Thymus (tissue), 11 donors: ENCODE results near the gene FBXL13. TPM values are rescaled to one million over a fixed set of nuclear protein-coding genes. Genes with fewer than 3 reads are reported as not detected.
"Not testable (repeated sequence)": the region's sequence is repeated elsewhere in the genome, so short reads cannot be mapped to it uniquely, and the experiment has no call there.

Experiments
- DNase-seq, 9 donors: peaks; one replicate each; pipeline ENCODE4 v3.0.0-alpha.2; 2013; ENCODE audit warnings: low spot score in 9 of 9, low read depth in 6 of 9, missing footprints in 1 of 9
- H3K27ac ChIP-seq, 2 donors: one replicate each; pipeline ENCODE4 v1.5.1; 2013; ENCODE audit warnings: control low read depth in 1 of 2, low read depth in 1 of 2, low read length in 1 of 2, mild to moderate bottlenecking in 1 of 2, moderate library complexity in 1 of 2
- H3K27me3 ChIP-seq, 2 donors: one replicate each; pipeline ENCODE4 v1.5.1; 2013; ENCODE audit warnings: low read length in 1 of 2; ENCODE audit not compliant: control insufficient read depth in 2 of 2, insufficient read depth in 1 of 2
- H3K36me3 ChIP-seq, 2 donors: one replicate each; pipeline ENCODE4 v1.5.1; 2013; ENCODE audit warnings: low read length in 1 of 2, mild to moderate bottlenecking in 1 of 2, moderate library complexity in 1 of 2; ENCODE audit not compliant: control insufficient read depth in 2 of 2, insufficient read depth in 2 of 2
- H3K4me1 ChIP-seq, 2 donors: one replicate each; pipeline ENCODE4 v1.5.1; 2013; ENCODE audit warnings: low read length in 2 of 2; ENCODE audit not compliant: control insufficient read depth in 2 of 2, insufficient read depth in 2 of 2
- H3K4me3 ChIP-seq, 2 donors: one replicate each; pipeline ENCODE4 v1.5.1; 2013; ENCODE audit warnings: low read length in 2 of 2, control low read depth in 1 of 2, mild to moderate bottlenecking in 1 of 2
- H3K9me3 ChIP-seq, 2 donors: one replicate each; pipeline ENCODE4 v1.5.1; 2013; ENCODE audit warnings: low read length in 1 of 2, mild to moderate bottlenecking in 1 of 2; ENCODE audit not compliant: control insufficient read depth in 2 of 2, insufficient read depth in 1 of 2
- WGBS: extraction: QIAGEN DNeasy Blood & Tissue Kit; methylation state at CpG from one replicate; pipeline ENCODE4 v1.1.7; 2013; 5-methylcytosine and 5-hydroxymethylcytosine counted together
- polyA plus RNA-seq: library from polyadenylated mRNA; stranded (reverse); fragments of 200-250 nt; gene quantifications from one replicate; pipeline ENCODE4 v1.2.3, GENCODE V29; 2013
- total RNA-seq: library from RNA; stranded (reverse); fragments of 120-200 nt; gene quantifications from one replicate; pipeline ENCODE4 v1.2.4, GENCODE V29; 2013
- donor health status: healthy.

FBXL13 gene
- total and polyA plus RNA-seq, 2 donors = 1.0 to 3.8 TPM

DNA sequence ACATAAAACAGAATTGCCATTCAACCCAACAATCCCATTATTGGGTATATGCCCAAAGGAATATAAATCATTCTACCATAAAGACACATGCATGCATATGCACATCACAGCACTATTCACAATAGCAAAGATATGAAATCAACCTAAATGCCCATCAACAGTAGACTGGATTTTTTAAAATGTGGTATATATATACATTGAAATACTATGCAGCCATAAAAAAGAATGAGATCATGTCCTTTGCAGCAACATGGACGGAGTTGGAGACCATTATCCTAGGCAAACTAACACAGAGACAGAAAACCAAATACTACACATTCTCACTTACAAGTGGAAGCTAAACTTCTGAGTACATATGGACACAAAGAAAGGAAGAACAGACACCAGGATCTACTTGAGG, 51.0 kb downstream of the FBXL13 start:
- DNase-seq, H3K9me3 ChIP-seq, H3K36me3 ChIP-seq, H3K27me3 ChIP-seq, H3K27ac ChIP-seq, H3K4me1 ChIP-seq, H3K4me3 ChIP-seq: not testable (repeated sequence)
- WGBS = 95% methylated on average over 1 of the region's 1 CpG

DNA sequence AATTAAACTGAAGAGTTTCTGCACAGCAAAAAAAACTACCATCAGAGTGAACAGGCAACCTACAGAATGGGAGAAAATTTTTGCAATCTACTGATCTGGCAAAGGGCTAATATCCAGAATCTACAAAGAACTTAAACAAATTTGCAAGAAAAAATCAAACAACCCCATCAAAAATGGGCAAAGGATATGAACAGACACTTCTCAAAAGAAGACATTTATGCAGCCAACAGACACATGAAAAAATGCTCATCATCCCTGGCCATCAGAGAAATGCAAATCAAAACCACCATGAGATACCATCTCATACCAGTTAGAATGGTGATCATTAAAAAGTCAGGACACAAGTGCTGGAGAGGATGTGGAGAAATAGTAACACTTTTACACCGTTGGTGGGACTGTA, 53.1 kb downstream of the FBXL13 start:
- H3K27ac ChIP-seq, H3K4me1 ChIP-seq, DNase-seq, H3K27me3 ChIP-seq, H3K36me3 ChIP-seq, H3K9me3 ChIP-seq, H3K4me3 ChIP-seq: not testable (repeated sequence)
- 99% methylated on average over 1 of the region's 1 CpG for WGBS

DNA sequence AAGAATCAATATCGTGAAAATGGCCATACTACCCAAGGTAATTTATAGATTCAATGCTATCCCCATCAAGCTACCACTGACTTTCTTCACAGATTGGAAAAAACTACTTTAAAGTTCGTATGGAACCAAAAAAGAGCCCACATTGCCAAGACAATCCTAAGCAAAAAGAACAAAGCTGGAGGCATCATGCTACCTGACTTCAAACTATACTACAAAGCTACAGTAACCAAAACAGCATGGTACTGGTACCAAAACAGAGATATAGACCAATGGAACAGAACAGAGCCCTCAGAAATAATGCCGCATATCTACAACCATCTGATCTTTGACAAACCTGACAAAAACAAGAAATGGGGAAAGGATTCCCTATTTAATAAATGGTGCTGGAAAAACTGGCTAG, 53.7 kb downstream of the FBXL13 start:
- not testable (repeated sequence) for H3K27ac ChIP-seq, H3K36me3 ChIP-seq, H3K9me3 ChIP-seq, H3K27me3 ChIP-seq, H3K4me3 ChIP-seq, DNase-seq, H3K4me1 ChIP-seq
- 96% methylated on average over 2 of the region's 3 CpGs for WGBS

DNA sequence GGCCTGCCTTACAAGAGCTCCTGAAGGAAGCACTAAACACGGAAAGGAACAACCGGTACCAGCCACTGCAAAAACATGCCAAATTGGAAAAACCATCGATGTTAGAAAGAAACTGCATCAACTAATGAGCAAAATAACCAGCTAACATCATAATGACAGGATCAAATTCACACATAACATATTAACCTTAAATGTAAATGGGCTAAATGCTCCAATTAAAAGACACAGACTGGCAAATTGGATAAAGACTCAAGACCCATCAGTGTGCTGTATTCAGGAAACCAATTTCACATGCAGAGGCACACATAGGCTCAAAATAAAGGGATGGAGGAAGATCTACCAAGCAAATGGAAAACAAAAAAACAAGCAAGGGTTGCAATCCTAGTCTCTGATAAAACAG, 56.3 kb downstream of the FBXL13 start:
- not testable (repeated sequence) for H3K36me3 ChIP-seq, H3K27me3 ChIP-seq, DNase-seq, H3K9me3 ChIP-seq, H3K4me1 ChIP-seq, H3K27ac ChIP-seq, H3K4me3 ChIP-seq
- 97% methylated on average over 3 of the region's 3 CpGs for WGBS

DNA sequence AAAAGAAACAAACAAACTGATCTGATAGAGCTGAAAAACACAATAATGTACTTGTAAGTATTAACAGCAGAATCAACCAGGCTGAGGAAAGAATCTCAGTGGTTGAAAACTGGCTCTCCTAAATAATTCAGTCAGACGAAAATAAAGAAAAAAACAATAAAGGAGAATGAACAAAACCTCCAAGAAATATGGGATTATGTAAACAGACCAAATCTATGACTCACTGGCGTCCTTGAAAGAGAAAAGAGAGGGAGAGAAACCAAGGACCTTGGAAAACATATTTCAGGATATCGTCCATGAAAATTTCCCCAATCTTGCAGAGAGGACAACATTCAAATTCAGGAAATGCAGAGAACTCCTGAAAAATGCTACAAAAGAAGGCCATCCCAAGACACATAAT, 62.9 kb downstream of the FBXL13 start:
- Histone ChIP-seq H3K27ac (no peak overlapping the region), H3K9me3 (peaks cover 0 to 5% of the 10 kb centered on the region in 2 donors), H3K4me3 (no peak overlapping the region), H3K27me3 (no peaks in the 10 kb centered on the region), H3K4me1 (peaks cover 12 to 18% of the 10 kb centered on the region in 2 donors), H3K36me3 (no peaks in the 10 kb centered on the region)
- no peak for DNase-seq
- 98% methylated on average over 3 of the region's 3 CpGs for WGBS

DNA sequence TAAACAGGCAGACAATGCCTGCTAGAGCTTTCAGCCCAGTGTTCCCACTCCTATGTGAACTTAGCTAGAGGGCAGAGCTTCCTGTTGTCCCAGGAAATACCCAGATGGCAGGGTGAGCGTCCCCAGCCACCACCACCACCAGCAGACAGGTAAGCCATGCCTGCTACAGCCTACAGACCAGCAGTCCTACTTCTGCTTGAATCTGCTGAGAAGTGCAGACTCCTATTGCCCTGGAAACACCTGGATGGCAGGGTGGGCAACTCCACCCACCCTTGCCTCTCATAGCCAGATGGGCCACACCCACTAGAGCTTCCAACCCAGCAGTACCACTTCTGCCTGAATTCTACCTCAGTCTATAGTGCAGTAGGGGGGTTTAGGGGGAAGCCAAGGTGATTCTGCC, 64.4 kb downstream of the FBXL13 start:
- Histone ChIP-seq H3K36me3 (no peaks in the 10 kb centered on the region), H3K4me1 (peaks cover 12 to 18% of the 10 kb centered on the region in 2 donors), H3K9me3 (no peaks in the 10 kb centered on the region), H3K27me3 (no peaks in the 10 kb centered on the region), H3K4me3 (no peak overlapping the region), H3K27ac (peak overlapping the region; percentile 42 to 85)
- 13% methylated on average over 1 of the region's 1 CpG for WGBS
- peak in 5 of 9 donors; percentile 1 to 47 (median 13) for DNase-seq

DNA sequence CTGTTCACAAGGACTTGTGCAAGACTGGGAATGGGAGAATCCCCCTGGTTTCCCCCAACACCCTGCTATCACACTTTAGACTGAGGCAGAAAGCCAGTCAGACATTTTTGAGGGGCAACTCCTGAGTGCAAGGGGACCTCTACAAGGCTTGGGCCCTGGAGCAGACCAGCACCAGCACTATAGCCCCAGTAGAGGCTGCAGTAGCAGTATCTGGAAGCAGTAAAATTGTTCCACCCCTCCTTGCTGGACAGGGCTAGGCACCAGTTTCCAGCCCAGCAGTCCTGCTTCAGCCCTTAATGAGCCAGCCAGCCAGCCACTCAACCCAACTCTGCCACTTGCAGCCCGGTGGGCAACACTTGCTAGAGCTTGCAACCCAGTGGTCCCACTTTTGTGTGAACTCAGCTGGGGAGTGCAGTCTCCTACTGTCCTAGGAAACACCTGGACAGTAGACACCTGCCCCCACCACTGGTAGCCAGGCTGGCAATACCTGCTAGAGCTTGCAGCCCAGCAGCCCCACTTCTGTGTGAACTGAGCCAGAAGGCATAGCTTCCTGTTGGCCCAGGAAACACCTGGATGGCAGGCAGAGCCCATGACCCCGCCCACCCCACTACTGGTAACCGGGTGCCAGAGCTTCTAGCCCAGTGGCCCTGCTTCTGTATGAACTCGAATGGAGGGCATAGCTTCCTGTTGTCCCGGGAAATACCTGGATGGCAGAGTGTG, 65.0 kb downstream of the FBXL13 start:
- Histone ChIP-seq H3K4me1 (peaks cover 12 to 18% of the 10 kb centered on the region in 2 donors), H3K9me3 (no peaks in the 10 kb centered on the region), H3K27ac (peak overlapping the region; percentile 59 to 85), H3K36me3 (no peaks in the 10 kb centered on the region), H3K4me3 (no peak overlapping the region), H3K27me3 (no peaks in the 10 kb centered on the region)
- DNase-seq = peak; percentile 21 to 79 (median 46)
- WGBS = 7% methylated on average over 5 of the region's 5 CpGs

DNA sequence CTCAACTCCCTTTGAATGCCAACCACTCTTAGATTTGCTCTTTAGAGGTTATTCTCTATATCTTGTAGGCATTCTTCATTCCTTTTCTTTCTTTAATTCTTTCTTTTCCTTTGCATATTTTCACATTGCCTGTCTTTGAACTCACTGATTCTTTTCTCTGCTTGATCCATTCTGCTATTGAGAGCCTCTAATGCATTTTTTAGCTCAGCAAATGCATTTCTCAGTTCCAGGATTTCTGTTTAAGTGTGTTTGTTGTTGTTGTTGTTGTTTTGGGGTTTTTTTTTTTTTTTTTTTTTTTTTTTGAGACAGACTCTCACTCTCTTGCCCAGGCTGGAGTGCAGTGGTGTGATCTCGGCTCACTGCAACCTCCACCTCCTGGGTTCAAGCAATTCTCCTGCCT, 71.6 kb downstream of the FBXL13 start:
- H3K27me3 ChIP-seq = no peaks in the 10 kb centered on the region
- no peaks in the 10 kb centered on the region for H3K36me3 ChIP-seq
- H3K4me3 ChIP-seq = no peak overlapping the region
- no peak overlapping the region for H3K27ac ChIP-seq
- H3K9me3 ChIP-seq = peaks cover 0 to 3% of the 10 kb centered on the region in 2 donors
- no peak for DNase-seq
- H3K4me1 ChIP-seq = no peaks in the 10 kb centered on the region
- WGBS = 96% methylated on average over 1 of the region's 1 CpG

DNA sequence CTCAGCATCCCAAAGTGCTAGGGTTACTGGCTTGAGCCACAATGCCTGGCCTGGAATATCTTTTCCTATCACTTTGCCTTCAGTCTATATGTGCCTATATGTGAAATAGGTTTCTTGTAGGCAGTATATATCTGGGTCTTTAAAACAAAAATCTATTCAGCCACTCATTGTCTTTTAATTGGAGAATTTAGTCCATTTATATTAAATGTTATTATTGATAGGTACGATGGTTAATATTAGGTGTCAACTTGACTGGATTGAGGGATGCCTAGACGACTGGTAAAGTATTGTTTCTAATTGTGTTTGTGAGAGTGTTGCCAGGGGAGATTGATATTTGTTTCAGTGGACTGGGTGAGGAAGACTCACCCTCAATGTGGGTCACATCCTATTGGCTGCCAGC, 73.4 kb downstream of the FBXL13 start:
- WGBS = 94% methylated on average over 2 of the region's 2 CpGs
- H3K27ac ChIP-seq = no peak overlapping the region

More for the DNA sequence above, 73.4 kb downstream of the FBXL13 start:
- Histone ChIP-seq H3K36me3 (no peaks in the 10 kb centered on the region), H3K27me3 (no peaks in the 10 kb centered on the region), H3K4me3 (no peak overlapping the region), H3K4me1 (no peaks in the 10 kb centered on the region), H3K9me3 (peaks cover 0 to 3% of the 10 kb centered on the region in 2 donors)
- DNase-seq = no peak
